Dendritic cell treated with granulocyte-macrophage colony-stimulating factor and Interleukin-4, amounts not matched to agents 40 ng/mL and 50 ng/mL, for 4 days (primary cell): ENCODE data around the gene ASAP2.

ENCODE experiments used
- H3K27ac Mint-ChIP-seq: one replicate; pipeline ENCODE4 v1.8.0; 2022; ENCODE audit warnings: mild to moderate bottlenecking, mixed read lengths
- H3K27me3 Mint-ChIP-seq: one replicate; pipeline ENCODE4 v1.8.0; 2022; ENCODE audit warnings: mild to moderate bottlenecking, mixed read lengths
- H3K36me3 Mint-ChIP-seq: one replicate; pipeline ENCODE4 v1.8.0; 2022; ENCODE audit warnings: low read depth, mixed read lengths
- H3K4me1 Mint-ChIP-seq: one replicate; pipeline ENCODE4 v1.8.0; 2022; ENCODE audit warnings: low read depth, mixed read lengths
- H3K4me3 Mint-ChIP-seq: one replicate; pipeline ENCODE4 v1.8.0; 2022; ENCODE audit warnings: mild to moderate bottlenecking, moderate library complexity, mixed read lengths
- H3K9me3 Mint-ChIP-seq: one replicate; pipeline ENCODE4 v1.8.0; 2022; ENCODE audit warnings: mixed read lengths
- intact Hi-C: fragments of 100-400 bp; cut with micrococcal nuclease; formaldehyde crosslinking; loops from one replicate; pipeline ENCODE4 v1.15.0; 2022

The ASAP2 gene

GRCh38 chr2:9370746-9371145 lies 164.1 kb downstream of the ASAP2 start:
- Mint-ChIP-seq H3K36me3 (peaks cover 59% of the 10 kb centered on the region), H3K9me3 (no peaks in the 10 kb centered on the region), H3K4me3 (no peak overlapping the region), H3K4me1 (no peaks in the 10 kb centered on the region), H3K27ac (no peak overlapping the region), H3K27me3 (no peaks in the 10 kb centered on the region)
- intact Hi-C loops = loop anchor here (2.0 kb wide), 1 partner anchor 228 kb away; no protein-coding TSS in a partner anchor

DNA sequence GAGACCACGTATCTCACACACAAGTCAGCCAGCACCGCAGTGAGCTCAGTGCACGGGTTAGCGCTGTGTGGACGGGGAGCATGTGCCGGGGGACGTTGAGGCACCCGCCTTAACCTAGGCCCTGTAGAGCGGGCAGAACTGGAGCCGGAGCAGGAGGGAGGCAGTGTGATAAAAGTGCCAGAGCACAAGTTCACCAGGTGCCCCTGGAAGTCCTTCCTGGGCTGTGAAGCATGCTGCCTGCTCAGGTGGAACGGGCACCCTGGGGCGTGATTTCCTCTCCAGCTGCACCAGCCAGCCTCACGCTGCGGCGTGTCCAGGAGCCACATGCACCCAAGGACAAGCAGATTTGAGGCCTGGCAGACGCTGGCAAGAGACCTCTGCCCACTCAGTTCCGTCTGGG lies 166.4 kb downstream of the ASAP2 start:
- Mint-ChIP-seq H3K4me3 (no peak overlapping the region), H3K36me3 (peaks cover 42% of the 10 kb centered on the region), H3K27me3 (no peaks in the 10 kb centered on the region), H3K9me3 (no peaks in the 10 kb centered on the region), H3K27ac (no peak overlapping the region), H3K4me1 (no peaks in the 10 kb centered on the region)
- intact Hi-C loops = no loop called here

- Mint-ChIP-seq H3K36me3 (peaks cover 39% of the 10 kb centered on the region), H3K9me3 (no peaks in the 10 kb centered on the region), H3K27me3 (no peaks in the 10 kb centered on the region), H3K4me3 (no peak overlapping the region), H3K27ac (no peak overlapping the region), H3K4me1 (no peaks in the 10 kb centered on the region)
- intact Hi-C loops = no loop called here
These were observed 166.9 kb downstream of the ASAP2 start for GRCh38 chr2:9373476-9373875.

DNA sequence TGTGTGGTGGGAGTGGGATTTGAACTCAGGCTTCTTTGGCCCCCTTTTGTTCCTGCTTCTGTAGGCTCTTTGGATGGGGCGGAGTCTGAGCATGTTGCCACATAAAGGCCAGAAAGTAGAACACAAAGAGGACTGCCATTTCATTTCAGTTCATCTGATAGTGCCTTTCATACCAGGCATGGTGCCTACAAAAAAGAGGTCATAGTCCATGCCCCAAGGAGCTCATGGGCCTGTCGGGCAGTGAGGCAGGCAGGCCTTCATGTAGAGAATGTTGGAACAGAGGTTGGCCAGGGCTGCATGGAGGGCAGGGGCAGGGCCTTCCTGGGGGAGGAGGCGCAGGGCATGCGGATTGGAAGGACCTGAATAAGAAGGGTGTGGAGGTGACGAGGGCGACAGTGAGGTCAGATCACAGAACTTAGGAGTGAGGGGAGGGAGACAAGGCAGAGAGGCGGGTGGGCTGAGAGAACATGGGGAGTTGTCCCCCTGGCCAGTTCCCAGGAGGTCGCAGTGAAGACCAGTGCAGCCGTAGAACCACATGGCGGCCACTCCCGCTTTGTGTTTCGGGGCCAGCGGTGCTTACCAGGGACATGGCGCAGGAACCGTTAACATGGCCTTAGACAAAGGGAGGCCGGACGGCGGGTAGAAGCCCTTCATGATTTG lies 167.6 kb downstream of the ASAP2 start:
- Mint-ChIP-seq H3K9me3 (no peaks in the 10 kb centered on the region), H3K4me3 (no peak overlapping the region), H3K36me3 (peaks cover 37% of the 10 kb centered on the region), H3K27ac (no peak overlapping the region), H3K27me3 (no peaks in the 10 kb centered on the region), H3K4me1 (no peaks in the 10 kb centered on the region)
- intact Hi-C loops = no loop called here

GRCh38 chr2:9375857-9376428 lies 169.3 kb downstream of the ASAP2 start:
- no peak overlapping the region for H3K27ac Mint-ChIP-seq
- intact Hi-C loops = no loop called here
- peaks cover 34% of the 10 kb centered on the region for H3K36me3 Mint-ChIP-seq
- H3K9me3 Mint-ChIP-seq = no peaks in the 10 kb centered on the region
- H3K27me3 Mint-ChIP-seq = no peaks in the 10 kb centered on the region
- no peak overlapping the region for H3K4me3 Mint-ChIP-seq
- H3K4me1 Mint-ChIP-seq = no peaks in the 10 kb centered on the region

DNA sequence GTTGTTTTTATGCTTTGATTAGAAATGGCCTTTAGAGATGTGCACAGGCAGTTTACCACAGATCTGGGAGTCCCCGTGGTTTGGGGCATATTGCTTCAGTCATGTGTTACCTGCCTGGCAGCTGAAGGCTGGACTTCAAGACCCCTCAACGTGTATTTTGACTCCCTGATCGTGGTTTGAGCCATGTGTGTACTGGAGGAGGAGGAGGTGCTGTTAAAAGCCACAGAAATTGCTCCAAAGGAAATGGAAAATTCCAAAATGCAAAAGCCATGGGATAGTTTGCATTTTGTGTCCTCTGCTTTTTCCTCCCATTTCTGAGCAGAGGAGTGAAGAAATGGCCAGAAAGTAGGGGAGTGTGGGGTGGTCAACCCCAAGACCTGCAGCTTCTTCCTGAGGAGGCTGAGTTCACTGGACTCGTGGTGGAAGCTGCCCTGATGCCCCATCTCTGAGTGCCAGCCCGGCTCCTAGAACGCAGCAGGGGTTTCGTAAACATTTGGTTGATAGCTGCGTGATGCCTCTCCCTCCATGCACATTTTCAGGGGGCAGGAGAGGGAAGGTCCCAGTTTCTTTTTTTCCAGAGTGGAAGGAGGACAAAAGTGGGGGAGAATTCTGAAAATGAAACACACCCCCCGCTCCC lies 171.0 kb downstream of the ASAP2 start:
- Mint-ChIP-seq H3K27me3 (no peaks in the 10 kb centered on the region), H3K4me1 (no peaks in the 10 kb centered on the region), H3K36me3 (peaks cover 29% of the 10 kb centered on the region), H3K4me3 (no peak overlapping the region), H3K9me3 (no peaks in the 10 kb centered on the region), H3K27ac (no peak overlapping the region)
- intact Hi-C loops = no loop called here

DNA sequence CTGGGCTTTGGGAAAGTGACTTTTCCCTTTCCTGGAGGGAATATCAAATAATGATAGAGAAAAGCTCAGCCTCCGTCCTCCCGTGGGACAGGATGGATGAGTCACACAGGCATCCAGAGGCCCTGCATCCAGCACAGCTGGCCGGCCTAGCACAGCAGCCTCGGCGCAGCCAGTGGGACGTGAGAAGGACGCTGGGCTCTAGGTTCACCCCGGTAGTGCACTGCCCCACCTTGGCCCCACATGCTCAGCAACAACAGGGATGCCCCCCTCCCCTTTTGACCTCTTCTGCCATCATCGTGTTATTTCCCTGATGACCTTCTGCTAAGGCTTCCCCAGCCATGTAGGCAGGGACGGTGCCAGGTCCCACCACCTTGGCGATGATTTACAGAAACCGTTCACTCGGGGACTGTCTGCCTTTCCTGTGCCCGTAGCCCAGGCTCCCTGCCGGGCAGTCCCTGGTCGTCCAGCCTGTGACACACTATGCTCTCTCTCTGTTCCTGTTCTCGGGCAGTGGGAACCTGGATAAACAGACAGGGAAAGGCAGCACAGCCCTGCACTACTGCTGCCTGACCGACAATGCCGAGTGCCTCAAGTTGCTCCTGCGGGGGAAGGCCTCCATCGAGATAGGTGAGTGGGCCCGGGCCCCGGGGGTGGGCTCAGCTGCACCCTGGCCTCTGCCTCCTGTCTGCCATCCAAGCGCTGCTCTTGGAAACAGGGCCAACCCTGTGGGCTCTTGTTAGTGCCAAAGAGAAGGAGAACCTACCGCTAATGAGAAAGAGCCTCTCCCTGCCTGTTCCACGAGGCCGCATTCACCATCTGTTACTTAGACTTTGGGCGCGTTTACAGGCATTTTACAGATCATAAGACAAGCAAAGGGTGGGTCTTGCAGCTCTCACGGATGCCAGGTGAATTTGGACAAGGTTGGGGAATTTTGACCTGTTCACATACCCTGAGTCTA lies 172.1 kb downstream of the ASAP2 start:
- Mint-ChIP-seq H3K27me3 (no peaks in the 10 kb centered on the region), H3K4me1 (no peaks in the 10 kb centered on the region), H3K9me3 (no peaks in the 10 kb centered on the region), H3K27ac (no peak overlapping the region), H3K4me3 (no peak overlapping the region), H3K36me3 (peaks cover 19% of the 10 kb centered on the region)
- intact Hi-C loops = no loop called here

- Mint-ChIP-seq H3K9me3 (no peaks in the 10 kb centered on the region), H3K27ac (no peak overlapping the region), H3K27me3 (no peaks in the 10 kb centered on the region), H3K4me1 (no peaks in the 10 kb centered on the region), H3K36me3 (peaks cover 14% of the 10 kb centered on the region), H3K4me3 (no peak overlapping the region)
- intact Hi-C loops = no loop called here
These were observed 172.8 kb downstream of the ASAP2 start for GRCh38 chr2:9379391-9379755.

GRCh38 chr2:9380702-9381628 lies 174.4 kb downstream of the ASAP2 start:
- H3K4me3 Mint-ChIP-seq = no peak overlapping the region
- intact Hi-C loops = no loop called here
- peaks cover 11% of the 10 kb centered on the region for H3K36me3 Mint-ChIP-seq
- no peak overlapping the region for H3K27ac Mint-ChIP-seq
- no peaks in the 10 kb centered on the region for H3K4me1 Mint-ChIP-seq
- H3K27me3 Mint-ChIP-seq = no peaks in the 10 kb centered on the region
- H3K9me3 Mint-ChIP-seq = no peaks in the 10 kb centered on the region

DNA sequence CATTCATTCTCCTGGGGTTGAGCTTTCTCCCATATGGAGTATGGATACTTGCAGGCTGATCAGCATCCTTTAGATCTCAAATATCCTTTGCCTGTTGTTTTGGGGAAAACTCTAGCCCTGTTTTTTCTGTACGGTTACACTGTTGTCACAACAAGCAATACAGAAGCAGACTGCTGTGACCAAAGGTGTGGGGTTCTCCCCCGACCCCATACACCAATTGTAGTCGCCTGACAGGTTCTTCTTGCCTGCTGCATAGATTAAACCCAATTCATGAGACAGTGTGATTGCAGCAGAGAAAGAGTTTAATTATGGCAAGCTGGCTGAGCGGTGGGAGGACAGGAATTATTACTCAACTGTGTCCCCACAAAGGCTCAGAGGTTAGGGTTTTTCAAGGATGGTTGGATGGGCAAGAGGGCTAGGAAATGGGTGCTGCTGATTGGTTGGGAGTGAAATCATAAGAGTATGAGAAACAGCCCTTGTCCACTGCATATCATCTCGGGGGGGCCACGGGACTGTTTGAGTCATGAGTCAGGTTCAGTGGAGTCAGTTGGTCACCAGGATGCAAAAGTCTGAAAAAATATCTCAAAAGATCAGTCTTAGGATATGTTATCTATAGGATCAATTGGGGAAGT lies 176.1 kb downstream of the ASAP2 start:
- no peak overlapping the region for H3K27ac Mint-ChIP-seq
- H3K36me3 Mint-ChIP-seq = peaks cover 17% of the 10 kb centered on the region
- no peak overlapping the region for H3K4me3 Mint-ChIP-seq
- no peaks in the 10 kb centered on the region for H3K27me3 Mint-ChIP-seq
- H3K4me1 Mint-ChIP-seq = no peaks in the 10 kb centered on the region
- intact Hi-C loops = no loop called here
- H3K9me3 Mint-ChIP-seq = peaks cover 5% of the 10 kb centered on the region

DNA sequence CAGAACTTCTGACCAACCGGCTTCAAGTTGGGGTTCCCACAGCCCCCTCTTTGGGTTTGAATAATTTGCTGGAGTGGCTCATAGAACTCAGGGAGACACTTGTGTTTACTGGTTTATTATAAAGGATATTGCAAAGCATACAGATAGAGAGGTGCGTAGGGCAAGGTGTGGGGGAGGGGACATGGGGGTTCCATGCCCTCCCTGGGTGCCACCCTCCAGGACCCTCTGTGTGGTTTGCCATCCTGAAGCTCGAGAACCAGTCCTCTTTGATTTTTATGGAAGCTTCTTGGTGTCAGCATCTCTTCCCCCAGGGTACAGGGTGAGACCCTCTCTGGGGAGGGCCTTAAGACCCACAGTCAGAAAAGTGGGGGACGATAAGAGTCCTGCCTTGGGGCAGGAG lies 177.9 kb downstream of the ASAP2 start:
- intact Hi-C loops = no loop called here
- H3K4me3 Mint-ChIP-seq = no peak overlapping the region
- no peak overlapping the region for H3K27ac Mint-ChIP-seq
- H3K9me3 Mint-ChIP-seq = peaks cover 6% of the 10 kb centered on the region
- H3K27me3 Mint-ChIP-seq = no peaks in the 10 kb centered on the region
- no peaks in the 10 kb centered on the region for H3K4me1 Mint-ChIP-seq
- H3K36me3 Mint-ChIP-seq = peaks cover 26% of the 10 kb centered on the region

- no peaks in the 10 kb centered on the region for H3K27me3 Mint-ChIP-seq
- peaks cover 6% of the 10 kb centered on the region for H3K9me3 Mint-ChIP-seq
- H3K4me3 Mint-ChIP-seq = no peak overlapping the region
- intact Hi-C loops = no loop called here
- H3K4me1 Mint-ChIP-seq = no peaks in the 10 kb centered on the region
- H3K27ac Mint-ChIP-seq = no peak overlapping the region
- peaks cover 35% of the 10 kb centered on the region for H3K36me3 Mint-ChIP-seq
These were observed 179.2 kb downstream of the ASAP2 start for GRCh38 chr2:9385841-9386240.

- Mint-ChIP-seq H3K4me3 (no peak overlapping the region), H3K36me3 (peaks cover 42% of the 10 kb centered on the region), H3K27me3 (no peaks in the 10 kb centered on the region), H3K27ac (no peak overlapping the region), H3K9me3 (peaks cover 6% of the 10 kb centered on the region), H3K4me1 (no peaks in the 10 kb centered on the region)
- intact Hi-C loops = no loop called here
These were observed 181.6 kb downstream of the ASAP2 start for GRCh38 chr2:9388199-9388681.
